ENCODE measurements around the gene CCL11.

CCL11 gene

DNA sequence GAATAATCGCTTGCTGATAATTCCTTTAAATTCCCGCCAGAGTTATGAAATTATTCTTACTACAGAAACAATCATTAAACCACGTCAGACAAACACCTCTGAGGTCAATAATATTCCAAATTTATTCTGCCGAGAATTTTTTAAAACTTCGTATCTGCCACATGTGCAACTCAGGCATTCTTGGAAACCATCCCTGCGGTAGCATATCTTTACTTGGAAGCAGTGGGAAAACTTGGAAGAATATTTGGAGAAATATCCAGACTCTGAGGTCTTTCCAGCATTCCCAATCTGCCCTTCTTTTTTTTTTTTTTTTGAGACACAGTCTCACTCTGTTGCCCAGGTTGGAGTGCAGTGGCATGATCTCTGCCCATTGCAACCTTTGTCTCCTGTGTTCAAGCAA, 2.0 kb upstream of the CCL11 start:
- H3K4me1 Mint-ChIP-seq (ENCODE audit: low read depth): no peaks in the 10 kb centered on the region
- peaks cover 42% of the 10 kb centered on the region for H3K27me3 Mint-ChIP-seq
- H3K9me3 Mint-ChIP-seq: no peaks in the 10 kb centered on the region
- H3K4me3 Mint-ChIP-seq: no peak overlapping the region
- no peak overlapping the region for H3K27ac Mint-ChIP-seq
- H3K36me3 Mint-ChIP-seq (ENCODE audit: low read depth): no peaks in the 10 kb centered on the region

DNA sequence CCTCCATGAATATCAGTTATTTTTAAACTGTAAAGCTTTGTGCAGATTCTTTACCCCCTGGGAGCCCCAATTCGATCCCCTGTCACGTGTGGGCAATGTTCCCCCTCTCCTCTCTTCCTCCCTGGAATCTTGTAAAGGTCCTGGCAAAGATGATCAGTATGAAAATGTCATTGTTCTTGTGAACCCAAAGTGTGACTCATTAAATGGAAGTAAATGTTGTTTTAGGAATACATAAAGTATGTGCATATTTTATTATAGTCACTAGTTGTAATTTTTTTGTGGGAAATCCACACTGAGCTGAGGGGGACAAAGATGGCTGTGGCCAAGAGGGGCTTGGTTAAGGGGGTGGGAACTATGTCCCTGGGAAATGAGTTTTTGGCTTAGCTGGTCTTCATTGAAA, 2.3 kb downstream of the CCL11 start:
- no peaks in the 10 kb centered on the region for H3K4me1 Mint-ChIP-seq (ENCODE audit: low read depth)
- no peaks in the 10 kb centered on the region for H3K9me3 Mint-ChIP-seq
- H3K27me3 Mint-ChIP-seq: peaks cover 10% of the 10 kb centered on the region
- no peaks in the 10 kb centered on the region for H3K36me3 Mint-ChIP-seq (ENCODE audit: low read depth)
- H3K4me3 Mint-ChIP-seq: no peak overlapping the region
- H3K27ac Mint-ChIP-seq: no peak overlapping the region

DNA sequence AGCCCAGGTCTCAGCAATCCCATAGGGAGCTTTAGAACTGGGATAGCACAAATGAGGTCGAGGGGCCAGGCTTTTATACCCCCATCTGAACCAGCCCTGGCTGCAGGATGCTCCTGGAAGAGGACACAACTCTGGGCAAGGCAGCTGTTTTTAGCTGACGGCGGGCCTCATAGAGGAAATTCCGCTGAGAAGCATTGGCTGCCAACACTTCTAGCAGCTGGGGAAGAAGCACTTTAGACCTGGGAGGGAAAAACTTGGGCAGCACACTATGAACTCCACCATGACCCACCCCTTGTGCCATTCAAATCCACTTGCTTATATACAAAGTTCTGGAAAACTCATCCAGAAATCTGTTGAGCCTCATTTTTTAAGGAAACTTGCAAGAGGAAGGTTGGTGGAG, 5.0 kb downstream of the CCL11 start:
- H3K4me3 Mint-ChIP-seq: no peak overlapping the region
- H3K4me1 Mint-ChIP-seq (ENCODE audit: low read depth): no peaks in the 10 kb centered on the region
- H3K36me3 Mint-ChIP-seq (ENCODE audit: low read depth): no peaks in the 10 kb centered on the region
- peaks cover 10% of the 10 kb centered on the region for H3K27me3 Mint-ChIP-seq
- no peak overlapping the region for H3K27ac Mint-ChIP-seq
- no peaks in the 10 kb centered on the region for H3K9me3 Mint-ChIP-seq

DNA sequence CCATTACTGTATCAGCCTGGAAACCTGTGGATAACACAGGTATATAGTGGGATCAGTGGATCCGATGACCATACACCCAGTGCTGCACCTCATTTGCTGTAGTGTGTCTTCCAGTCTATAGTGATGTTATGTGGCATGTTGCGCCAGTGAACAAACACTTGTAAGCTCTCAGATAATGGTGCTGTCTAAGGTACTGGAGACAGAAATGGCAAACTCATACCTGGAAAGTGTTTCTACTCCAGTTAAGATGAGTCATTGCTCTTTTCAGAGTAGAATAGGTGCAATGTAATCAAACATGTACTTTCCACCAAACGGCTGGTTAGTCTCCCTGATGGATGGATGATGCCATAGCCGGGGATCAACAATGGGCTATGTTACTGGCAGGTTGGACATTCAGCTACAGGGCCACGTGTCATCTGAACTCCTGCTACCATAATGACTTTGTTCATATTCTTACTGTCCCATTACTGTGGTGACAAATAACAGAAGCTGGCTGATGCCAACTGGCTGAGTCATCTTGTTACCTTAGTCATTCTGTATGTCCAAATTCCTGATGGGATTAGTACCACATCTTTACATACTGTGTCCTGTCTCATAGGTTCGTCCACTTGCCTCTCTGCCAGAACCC, 6.3 kb downstream of the CCL11 start:
- Mint-ChIP-seq H3K4me1 (ENCODE audit: low read depth) (no peaks in the 10 kb centered on the region), H3K36me3 (ENCODE audit: low read depth) (no peaks in the 10 kb centered on the region), H3K9me3 (no peaks in the 10 kb centered on the region), H3K4me3 (no peak overlapping the region), H3K27me3 (peaks cover 10% of the 10 kb centered on the region), H3K27ac (no peak overlapping the region)

DNA sequence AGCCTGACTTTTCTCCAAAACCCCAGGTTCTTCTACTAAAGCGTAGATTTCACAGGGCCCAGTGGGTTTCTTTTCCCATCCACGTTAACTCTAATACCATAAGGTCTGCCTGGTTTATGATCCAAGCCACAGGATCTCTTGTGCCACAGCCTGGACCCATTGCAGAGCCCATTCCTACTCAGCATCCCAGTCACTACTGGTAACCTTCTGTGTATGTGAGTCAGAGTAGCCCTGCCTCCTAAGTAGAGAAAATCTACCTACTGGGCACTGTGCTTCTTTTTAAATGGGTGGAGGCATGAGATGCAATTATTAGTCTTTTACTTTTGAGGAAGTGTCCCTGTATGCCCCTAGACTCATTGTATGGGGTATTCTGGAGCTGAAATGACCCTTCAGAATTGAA, 13.5 kb downstream of the CCL11 start:
- Mint-ChIP-seq H3K36me3 (ENCODE audit: low read depth) (no peaks in the 10 kb centered on the region), H3K4me3 (no peak overlapping the region)

DNA sequence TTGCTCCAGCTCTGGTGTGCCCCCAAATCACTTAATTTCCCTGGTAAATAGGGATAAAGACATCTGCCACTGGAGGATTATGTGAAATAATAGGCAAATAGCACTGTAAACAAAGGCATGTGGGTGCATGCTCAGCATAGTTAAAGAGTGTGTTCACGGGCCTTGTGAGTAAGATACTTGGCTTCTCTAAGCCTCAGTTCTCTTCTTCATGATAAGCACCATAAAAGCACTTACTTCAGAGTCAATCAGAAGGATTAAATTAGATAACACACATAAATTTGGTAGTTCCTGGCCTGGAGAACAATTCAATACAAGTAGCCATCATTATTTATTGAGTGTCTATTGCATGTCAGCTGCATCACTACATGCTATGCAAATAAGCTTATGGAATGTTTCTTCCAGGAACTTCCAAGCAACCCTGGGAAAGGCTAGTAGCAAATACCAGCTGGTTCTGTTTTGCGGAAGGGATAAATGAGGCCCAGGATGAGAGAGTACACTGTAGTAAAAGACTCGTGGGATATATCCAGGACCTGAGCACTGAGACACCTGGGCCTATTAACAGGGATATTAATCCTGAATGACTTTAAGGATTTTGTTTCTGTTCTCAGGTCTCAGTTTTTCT, 14.5 kb downstream of the CCL11 start:
- Mint-ChIP-seq H3K27ac (no peak overlapping the region), H3K4me1 (ENCODE audit: low read depth) (no peaks in the 10 kb centered on the region), H3K4me3 (no peak overlapping the region), H3K36me3 (ENCODE audit: low read depth) (no peaks in the 10 kb centered on the region), H3K9me3 (peaks cover 3% of the 10 kb centered on the region), H3K27me3 (peaks cover 30% of the 10 kb centered on the region)

More for the DNA sequence above, 13.5 kb downstream of the CCL11 start:
- no peak overlapping the region for H3K27ac Mint-ChIP-seq
- peaks cover 3% of the 10 kb centered on the region for H3K9me3 Mint-ChIP-seq
- no peaks in the 10 kb centered on the region for H3K4me1 Mint-ChIP-seq (ENCODE audit: low read depth)
- H3K27me3 Mint-ChIP-seq: peaks cover 30% of the 10 kb centered on the region

DNA sequence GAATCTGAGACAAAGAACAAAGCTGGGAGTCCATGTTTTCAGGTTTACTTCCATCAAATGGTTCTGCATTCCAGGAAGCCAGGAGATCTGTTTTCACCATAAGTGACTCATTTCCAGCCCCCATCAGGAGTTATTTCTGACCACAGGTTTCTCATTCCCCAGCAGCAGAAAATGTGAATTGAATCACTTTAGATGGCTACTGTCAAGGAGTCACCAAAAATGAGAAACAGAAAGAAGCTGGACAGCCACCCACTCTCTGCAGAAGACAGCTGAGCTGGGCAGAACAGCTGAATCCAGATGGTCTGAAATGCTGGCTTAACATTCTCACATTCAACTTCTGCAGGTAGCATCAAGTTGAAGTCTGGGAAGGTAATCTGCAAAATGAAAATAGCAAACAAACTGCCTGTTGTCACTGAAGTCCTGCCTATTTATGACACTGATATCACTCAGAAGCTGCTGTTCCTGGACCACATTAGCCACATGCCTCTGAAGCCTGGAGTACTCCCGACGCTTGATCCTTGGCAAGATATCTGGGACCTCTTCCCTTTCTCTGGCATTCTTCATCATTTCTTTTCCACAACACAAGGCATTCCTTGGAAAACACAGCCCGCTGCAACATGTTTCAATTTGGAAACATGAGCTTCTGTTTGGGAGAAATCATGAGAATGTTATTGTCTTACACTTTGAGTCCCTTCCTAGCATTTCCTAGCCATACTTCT, 15.3 kb downstream of the CCL11 start:
- H3K4me3 Mint-ChIP-seq: no peak overlapping the region
- no peak overlapping the region for H3K27ac Mint-ChIP-seq
- H3K27me3 Mint-ChIP-seq: peaks cover 30% of the 10 kb centered on the region
- H3K9me3 Mint-ChIP-seq: peaks cover 3% of the 10 kb centered on the region
- H3K36me3 Mint-ChIP-seq (ENCODE audit: low read depth): no peaks in the 10 kb centered on the region
- H3K4me1 Mint-ChIP-seq (ENCODE audit: low read depth): no peaks in the 10 kb centered on the region

DNA sequence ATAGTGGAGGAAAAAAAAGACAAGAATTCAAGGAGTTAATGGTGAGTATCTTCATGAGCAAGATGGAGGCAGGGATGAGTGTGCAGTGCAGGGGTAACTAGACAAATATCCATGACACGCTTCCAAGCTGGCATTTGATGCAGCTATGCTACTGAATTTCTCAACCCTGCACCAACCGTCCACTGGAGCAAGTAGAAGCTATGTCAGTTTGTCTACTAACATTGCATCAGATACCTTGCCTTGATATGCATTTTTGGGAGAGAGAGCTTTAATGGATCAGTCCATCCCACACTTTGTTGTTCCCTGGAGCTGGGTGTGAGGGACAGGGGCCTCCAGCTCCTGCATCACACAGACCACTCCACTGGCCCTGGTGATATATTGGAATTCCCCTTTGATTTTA, 16.4 kb downstream of the CCL11 start:
- no peaks in the 10 kb centered on the region for H3K36me3 Mint-ChIP-seq (ENCODE audit: low read depth)
- peaks cover 3% of the 10 kb centered on the region for H3K9me3 Mint-ChIP-seq
- peaks cover 34% of the 10 kb centered on the region for H3K27me3 Mint-ChIP-seq
- H3K27ac Mint-ChIP-seq: no peak overlapping the region
- no peak overlapping the region for H3K4me3 Mint-ChIP-seq
- H3K4me1 Mint-ChIP-seq (ENCODE audit: low read depth): no peaks in the 10 kb centered on the region

DNA sequence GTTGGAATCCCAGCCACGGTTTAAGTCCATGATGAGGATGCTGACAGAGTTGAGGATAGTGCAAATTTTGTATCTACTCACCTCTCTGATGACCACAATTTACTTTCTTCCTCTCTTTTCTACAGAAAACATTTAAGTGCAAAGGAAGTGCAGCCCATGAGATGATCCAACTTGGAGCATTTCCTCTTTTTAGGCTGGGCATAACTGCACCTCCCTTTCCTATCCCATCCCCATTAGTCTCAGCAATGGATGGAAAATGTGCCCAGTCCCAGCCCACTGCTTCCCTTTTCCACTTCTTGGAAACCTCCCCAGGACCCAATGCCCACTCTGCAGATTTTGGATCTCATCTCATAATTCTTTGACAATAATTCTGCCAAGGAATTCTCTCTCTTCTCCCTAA, 17.1 kb downstream of the CCL11 start:
- Mint-ChIP-seq H3K4me1 (ENCODE audit: low read depth) (peaks cover 3% of the 10 kb centered on the region), H3K27ac (no peak overlapping the region), H3K4me3 (no peak overlapping the region), H3K9me3 (peaks cover 3% of the 10 kb centered on the region), H3K36me3 (ENCODE audit: low read depth) (no peaks in the 10 kb centered on the region), H3K27me3 (peaks cover 39% of the 10 kb centered on the region)

DNA sequence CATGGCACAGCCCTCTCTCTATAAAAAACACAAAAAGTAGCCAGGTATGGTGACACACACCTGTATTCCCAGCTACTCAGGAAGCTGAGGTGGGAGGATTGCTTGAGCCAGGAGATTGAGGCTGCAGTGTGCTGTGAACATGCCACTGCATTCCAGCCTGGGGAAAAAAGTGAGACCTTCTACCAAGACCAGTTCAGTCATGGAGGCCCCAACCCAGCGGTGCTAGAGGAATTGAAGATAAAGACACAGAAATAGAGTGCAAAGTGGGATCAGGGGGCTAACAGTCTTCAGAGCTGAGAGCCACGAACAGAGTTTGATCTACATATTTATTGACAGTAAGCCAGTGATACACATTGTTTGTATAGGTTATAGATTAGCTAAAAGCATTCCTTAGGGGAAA, 18.1 kb downstream of the CCL11 start:
- peaks cover 38% of the 10 kb centered on the region for H3K27me3 Mint-ChIP-seq
- no peaks in the 10 kb centered on the region for H3K36me3 Mint-ChIP-seq (ENCODE audit: low read depth)
- no peak overlapping the region for H3K27ac Mint-ChIP-seq
- peaks cover 3% of the 10 kb centered on the region for H3K4me1 Mint-ChIP-seq (ENCODE audit: low read depth)
- H3K9me3 Mint-ChIP-seq: peaks cover under 1% of the 10 kb centered on the region
- no peak overlapping the region for H3K4me3 Mint-ChIP-seq

DNA sequence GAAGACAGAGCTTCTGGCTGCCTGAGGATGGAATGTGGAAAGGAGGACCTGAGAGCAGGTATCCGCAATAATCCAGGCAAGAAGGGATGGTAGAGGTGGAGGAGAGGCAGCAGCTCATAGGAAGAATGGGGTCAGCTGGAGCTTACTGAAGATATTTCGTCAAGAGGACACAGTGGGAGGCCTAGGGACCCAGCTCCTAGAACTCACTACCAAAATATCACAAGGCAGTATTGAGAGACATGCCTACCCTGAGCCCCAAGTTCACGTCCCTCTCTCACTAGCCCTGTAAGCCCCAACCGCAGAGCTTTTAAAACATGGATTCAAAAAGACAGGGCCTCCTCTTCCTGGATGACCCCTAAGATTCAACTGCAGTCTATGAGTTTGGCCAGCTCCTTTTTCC, 19.5 kb downstream of the CCL11 start:
- Mint-ChIP-seq H3K36me3 (ENCODE audit: low read depth) (no peaks in the 10 kb centered on the region), H3K9me3 (no peaks in the 10 kb centered on the region), H3K4me3 (no peak overlapping the region), H3K27ac (no peak overlapping the region), H3K4me1 (ENCODE audit: low read depth) (peaks cover 3% of the 10 kb centered on the region), H3K27me3 (peaks cover 32% of the 10 kb centered on the region)

DNA sequence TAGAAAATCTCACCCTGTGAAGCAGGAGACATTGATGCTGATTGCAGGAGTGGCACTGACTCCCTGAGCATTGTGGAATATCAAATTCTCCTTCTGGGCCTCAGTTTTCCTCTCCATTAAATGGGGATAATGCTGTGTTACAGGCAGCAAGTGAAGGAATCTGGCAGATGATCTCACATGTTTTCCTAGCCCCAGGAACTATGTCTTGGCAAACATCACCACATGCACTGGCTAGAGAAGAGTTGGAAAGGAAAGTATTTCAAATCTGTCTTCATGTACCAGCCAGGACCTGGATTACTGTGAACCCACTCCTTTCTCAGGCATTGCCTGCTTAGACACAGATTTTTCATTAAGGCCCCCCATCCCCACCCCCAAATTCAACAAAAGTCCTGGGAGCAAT, 20.1 kb downstream of the CCL11 start:
- H3K27ac Mint-ChIP-seq: no peak overlapping the region
- H3K4me3 Mint-ChIP-seq: no peak overlapping the region
- peaks cover 32% of the 10 kb centered on the region for H3K27me3 Mint-ChIP-seq
- H3K36me3 Mint-ChIP-seq (ENCODE audit: low read depth): no peaks in the 10 kb centered on the region
- peaks cover 3% of the 10 kb centered on the region for H3K4me1 Mint-ChIP-seq (ENCODE audit: low read depth)
- no peaks in the 10 kb centered on the region for H3K9me3 Mint-ChIP-seq

DNA sequence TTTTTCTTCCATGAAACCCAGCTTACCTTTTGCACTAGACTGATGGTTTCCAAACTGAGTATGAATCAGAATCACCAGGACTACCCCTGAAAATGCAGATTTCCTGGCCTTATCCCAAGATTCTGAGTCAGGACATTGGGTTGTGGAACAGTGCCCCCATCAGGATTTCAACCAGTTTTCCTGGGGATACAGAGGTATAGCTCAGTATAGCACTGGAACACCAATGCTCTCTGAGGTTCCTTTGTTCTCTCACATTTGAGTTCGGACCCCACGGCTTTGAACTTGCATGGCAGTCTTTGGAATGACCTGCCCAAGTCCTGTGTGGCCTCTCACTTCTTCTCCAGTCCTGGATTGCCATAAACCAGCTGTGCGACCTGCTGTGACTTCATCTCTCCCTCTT, 20.9 kb downstream of the CCL11 start:
- no peaks in the 10 kb centered on the region for H3K9me3 Mint-ChIP-seq
- peaks cover 26% of the 10 kb centered on the region for H3K27me3 Mint-ChIP-seq
- no peak overlapping the region for H3K4me3 Mint-ChIP-seq
- H3K36me3 Mint-ChIP-seq (ENCODE audit: low read depth): no peaks in the 10 kb centered on the region
- peaks cover 3% of the 10 kb centered on the region for H3K4me1 Mint-ChIP-seq (ENCODE audit: low read depth)
- no peak overlapping the region for H3K27ac Mint-ChIP-seq

DNA sequence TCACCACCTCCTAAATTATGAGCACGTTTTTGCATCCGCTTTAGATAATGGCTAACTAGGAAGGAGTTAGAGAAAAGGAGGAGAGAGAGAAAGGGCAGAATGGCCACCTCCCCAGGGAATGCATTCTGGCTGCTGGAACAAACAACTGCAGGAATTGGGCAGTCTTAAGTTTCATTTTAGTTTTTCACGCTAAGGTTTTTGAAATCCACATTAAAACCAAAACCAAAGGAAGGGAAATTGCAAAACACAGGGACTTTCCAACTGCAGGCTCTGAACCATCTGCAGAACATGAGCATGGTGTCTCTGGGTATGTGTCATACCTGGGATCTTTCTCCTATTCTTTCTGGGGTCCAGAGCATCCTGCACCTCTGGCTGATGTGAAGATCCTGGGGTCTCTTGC, 21.6 kb downstream of the CCL11 start:
- Mint-ChIP-seq H3K4me3 (no peak overlapping the region), H3K27me3 (peaks cover 20% of the 10 kb centered on the region), H3K27ac (no peak overlapping the region), H3K9me3 (no peaks in the 10 kb centered on the region), H3K36me3 (ENCODE audit: low read depth) (no peaks in the 10 kb centered on the region), H3K4me1 (ENCODE audit: low read depth) (peaks cover 3% of the 10 kb centered on the region)

DNA sequence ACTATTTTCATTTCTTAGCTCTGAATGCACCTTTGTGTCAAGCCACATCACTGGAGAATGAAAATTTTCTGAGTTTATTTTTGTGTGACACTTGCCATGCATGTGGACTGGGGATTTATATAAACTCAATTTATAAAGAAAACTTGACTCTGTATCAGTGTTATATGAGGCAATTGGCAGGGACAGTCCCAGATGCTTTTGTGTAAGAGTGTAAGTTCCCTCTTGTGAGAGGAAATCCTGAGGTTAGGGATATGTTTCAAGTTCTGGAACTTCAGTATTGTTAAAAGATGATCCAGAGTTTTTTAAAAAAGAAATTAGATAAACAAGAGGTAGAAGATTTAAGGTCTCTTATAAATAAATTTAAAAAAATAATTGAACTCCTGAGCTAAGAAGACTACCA, 22.8 kb downstream of the CCL11 start:
- Mint-ChIP-seq H3K4me1 (ENCODE audit: low read depth) (peaks cover 3% of the 10 kb centered on the region), H3K27ac (no peak overlapping the region)

More for the DNA sequence above, 22.8 kb downstream of the CCL11 start:
- Mint-ChIP-seq H3K4me3 (no peak overlapping the region), H3K9me3 (no peaks in the 10 kb centered on the region), H3K27me3 (peaks cover 16% of the 10 kb centered on the region), H3K36me3 (ENCODE audit: low read depth) (no peaks in the 10 kb centered on the region)
